ENCODE data around the gene APOO.

DNA sequence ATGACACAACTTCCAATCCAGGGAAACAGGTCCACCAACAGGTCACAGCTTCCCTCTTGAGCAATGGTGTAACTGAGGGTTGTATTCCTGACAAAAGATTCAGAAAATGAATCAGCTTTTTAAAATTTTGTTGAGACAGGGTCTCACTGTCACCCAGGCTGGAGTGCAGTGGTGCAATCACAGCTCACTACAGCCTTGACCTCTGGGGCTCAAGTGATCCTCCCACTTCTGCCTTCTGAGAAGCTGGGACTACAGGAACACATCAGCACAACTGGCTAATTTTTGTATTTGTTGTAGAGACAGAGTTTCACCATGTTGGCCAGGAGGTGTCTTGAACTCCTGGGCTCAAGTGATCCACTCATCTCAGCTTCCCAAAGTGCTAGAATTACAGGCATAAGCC is 81.1 kb downstream of the APOO start:
- TF ChIP-seq CTCF (optimal IDR thresholded peaks at IDR 0.05 in 1 of 3, IDR thresholded peaks at IDR 0.05 in 1 of 3, conservative IDR thresholded peaks at IDR 0.05 in 1 of 3; ENCODE audit: extremely low read depth in 1 of 3, insufficient read depth in 2 of 3, low read length in 3 of 3) (no peak), EZH2 (IDR thresholded peaks at IDR 0.05; ENCODE audit: low read length) (no peak)
